Kidney epithelial cell (primary cell): Measurements from ENCODE around the gene MAP7. TPM values are rescaled to one million over a fixed set of nuclear protein-coding genes. Genes with fewer than 3 reads are reported as not detected.

Source experiments
- DNase-seq: peaks from one replicate; pipeline ENCODE4 v3.0.0-alpha.2; 2010; ENCODE audit warnings: low read depth
- H3K27me3 ChIP-seq: 2 replicates; pipeline ENCODE4 v1.6.0; 2011; ENCODE audit warnings: low read length; ENCODE audit not compliant: control insufficient read depth, insufficient read depth
- H3K36me3 ChIP-seq: 2 replicates; pipeline ENCODE4 v1.5.1; 2011; ENCODE audit warnings: low read length; ENCODE audit not compliant: control insufficient read depth, insufficient read depth
- H3K4me3 ChIP-seq: 2 replicates; pipeline ENCODE4 v1.5.1; 2011; ENCODE audit warnings: low read depth, mild to moderate bottlenecking, control low read depth, low read length
- total RNA-seq: library from RNA; depleted of rRNA; stranded (reverse); fragments of >200 nt; gene quantifications from 2 replicates; pipeline ENCODE4 v1.2.3, GENCODE V29; 2015
- TF ChIP-seq, protein P1 (sequence below): IDR thresholded peaks from 2 replicates; pipeline ENCODE4 v1.5.1; 2011; ENCODE audit warnings: mild to moderate bottlenecking, moderate library complexity, low read length, control low read depth, inconsistent platforms; ENCODE audit not compliant: insufficient read depth, poor library complexity, severe bottlenecking

MAP7 gene
- total RNA-seq, 1 donor from 2014 or later = 17.6 TPM

DNA sequence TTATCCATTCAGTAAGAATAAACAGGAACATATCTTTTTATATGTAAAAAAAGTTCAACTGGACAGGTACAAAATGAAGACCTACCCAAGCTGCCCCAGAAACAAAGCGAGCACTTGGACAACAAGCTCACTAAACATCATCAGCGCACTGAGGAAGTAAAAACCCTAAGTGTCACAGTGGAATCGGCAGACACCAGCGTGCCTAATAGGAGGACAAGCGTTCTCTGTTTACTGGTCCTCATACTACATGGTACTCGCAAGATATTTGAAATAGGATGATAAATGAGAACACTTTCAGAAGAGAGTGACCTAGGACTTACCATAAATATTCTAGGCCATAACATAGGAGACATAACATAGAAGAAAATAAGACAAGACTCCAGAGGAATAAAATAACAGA lies 18.2 kb downstream of the MAP7 start:
- Histone ChIP-seq H3K4me3 (no peak overlapping the region), H3K27me3 (no peaks in the 10 kb centered on the region), H3K36me3 (no peaks in the 10 kb centered on the region)
- TF ChIP-seq, protein P1, sequence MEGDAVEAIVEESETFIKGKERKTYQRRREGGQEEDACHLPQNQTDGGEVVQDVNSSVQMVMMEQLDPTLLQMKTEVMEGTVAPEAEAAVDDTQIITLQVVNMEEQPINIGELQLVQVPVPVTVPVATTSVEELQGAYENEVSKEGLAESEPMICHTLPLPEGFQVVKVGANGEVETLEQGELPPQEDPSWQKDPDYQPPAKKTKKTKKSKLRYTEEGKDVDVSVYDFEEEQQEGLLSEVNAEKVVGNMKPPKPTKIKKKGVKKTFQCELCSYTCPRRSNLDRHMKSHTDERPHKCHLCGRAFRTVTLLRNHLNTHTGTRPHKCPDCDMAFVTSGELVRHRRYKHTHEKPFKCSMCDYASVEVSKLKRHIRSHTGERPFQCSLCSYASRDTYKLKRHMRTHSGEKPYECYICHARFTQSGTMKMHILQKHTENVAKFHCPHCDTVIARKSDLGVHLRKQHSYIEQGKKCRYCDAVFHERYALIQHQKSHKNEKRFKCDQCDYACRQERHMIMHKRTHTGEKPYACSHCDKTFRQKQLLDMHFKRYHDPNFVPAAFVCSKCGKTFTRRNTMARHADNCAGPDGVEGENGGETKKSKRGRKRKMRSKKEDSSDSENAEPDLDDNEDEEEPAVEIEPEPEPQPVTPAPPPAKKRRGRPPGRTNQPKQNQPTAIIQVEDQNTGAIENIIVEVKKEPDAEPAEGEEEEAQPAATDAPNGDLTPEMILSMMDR = no peak
- no peak for DNase-seq

GRCh38 chr6:136529710-136530109 lies 20.5 kb downstream of the MAP7 start:
- DNase-seq = no peak
- H3K36me3 ChIP-seq = no peaks in the 10 kb centered on the region
- no peak overlapping the region for H3K4me3 ChIP-seq
- TF ChIP-seq, protein P1 = no peak
- H3K27me3 ChIP-seq = no peaks in the 10 kb centered on the region

DNA sequence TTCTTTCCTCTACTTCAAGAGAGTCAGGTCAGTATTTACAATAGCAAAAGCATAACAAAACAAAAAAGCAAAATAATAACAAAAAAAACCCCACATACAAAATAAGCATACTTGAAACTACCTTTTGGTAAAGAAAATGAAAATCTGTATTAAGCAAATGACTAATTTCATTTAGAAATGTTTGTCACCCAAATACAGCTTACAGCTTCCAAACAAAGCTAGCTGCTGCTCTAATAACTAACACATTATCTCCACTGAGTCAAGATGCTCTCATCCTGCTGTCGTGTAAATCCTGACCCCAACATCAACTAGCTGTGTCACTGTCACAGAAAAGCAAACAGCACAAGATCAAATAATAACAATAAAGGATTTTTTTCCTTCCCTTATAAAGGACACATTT lies 21.7 kb downstream of the MAP7 start:
- DNase-seq = no peak
- no peaks in the 10 kb centered on the region for H3K27me3 ChIP-seq
- TF ChIP-seq, protein P1 = no peak
- no peak overlapping the region for H3K4me3 ChIP-seq
- no peaks in the 10 kb centered on the region for H3K36me3 ChIP-seq

GRCh38 chr6:136527831-136528230 lies 22.4 kb downstream of the MAP7 start:
- no peak overlapping the region for H3K4me3 ChIP-seq
- H3K36me3 ChIP-seq = no peaks in the 10 kb centered on the region
- DNase-seq = no peak
- H3K27me3 ChIP-seq = no peaks in the 10 kb centered on the region
- TF ChIP-seq, protein P1 = no peak

DNA sequence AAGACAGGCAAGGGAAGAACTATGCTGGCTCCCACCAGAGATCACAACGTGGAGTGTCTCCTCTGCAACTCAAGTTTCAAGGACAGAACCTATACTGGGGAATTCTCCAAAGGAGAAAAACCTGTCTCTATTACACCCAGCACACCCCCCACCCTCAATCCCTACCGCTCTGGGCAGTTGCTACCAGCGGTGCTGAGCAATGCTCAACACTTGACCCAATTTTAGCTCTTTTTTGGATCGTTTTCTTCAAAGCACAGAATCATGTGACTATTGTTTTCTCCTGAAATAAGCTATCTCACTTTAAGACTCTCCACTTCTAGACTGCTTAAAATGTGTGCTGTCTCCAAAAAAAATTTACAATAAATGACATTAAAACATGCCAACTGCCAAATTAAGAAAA lies 23.3 kb downstream of the MAP7 start:
- DNase-seq = no peak
- Histone ChIP-seq H3K4me3 (no peak overlapping the region), H3K36me3 (no peaks in the 10 kb centered on the region), H3K27me3 (no peaks in the 10 kb centered on the region)
- TF ChIP-seq, protein P1 = no peak

- H3K4me3 ChIP-seq = no peak overlapping the region
- no peaks in the 10 kb centered on the region for H3K36me3 ChIP-seq
- TF ChIP-seq, protein P1 = peak; percentile 71
- no peaks in the 10 kb centered on the region for H3K27me3 ChIP-seq
- no peak for DNase-seq
These were observed 23.9 kb downstream of the MAP7 start for GRCh38 chr6:136526196-136526930.
